Natural killer cell (primary cell): Measurements from ENCODE around the gene MAPKAP1. TPM values are rescaled to one million over a fixed set of nuclear protein-coding genes. Genes with fewer than 3 reads are reported as not detected.

Experiments used
- ATAC-seq, 3 donors: fragments of 150-1000 bp in 2 of 3; fragments of 200-7000 bp in 1 of 3; cut with Tn5 transposase; 1 replicate in 1 of 3; 2 replicates in 2 of 3; pipeline ENCODE4 v1.10.0; 2021; ENCODE audit warnings: mild to moderate bottlenecking in 2 of 3, moderate library complexity in 2 of 3
- DNase-seq, 2 donors: peaks; one replicate each; pipeline versions ENCODE4 v3.0.0 to v3.0.0-alpha.2; 2013 to 2021; ENCODE audit warnings: mixed read lengths in 1 of 2
- H3K27ac ChIP-seq: one replicate; pipeline ENCODE4 v1.5.1; 2013; ENCODE audit warnings: mild to moderate bottlenecking, low read length
- H3K27me3 ChIP-seq: one replicate; pipeline ENCODE4 v1.6.1; 2013; ENCODE audit warnings: low read length; ENCODE audit not compliant: control insufficient read depth, insufficient read depth
- H3K36me3 ChIP-seq: one replicate; pipeline ENCODE4 v1.6.1; 2013; ENCODE audit warnings: low read length; ENCODE audit not compliant: control insufficient read depth, insufficient read depth
- H3K4me1 ChIP-seq: one replicate; pipeline ENCODE4 v1.6.1; 2013; ENCODE audit warnings: low read length; ENCODE audit not compliant: control insufficient read depth, insufficient read depth
- H3K4me3 ChIP-seq: one replicate; pipeline ENCODE4 v1.5.1; 2013; ENCODE audit warnings: low read length
- H3K9me3 ChIP-seq: one replicate; pipeline ENCODE4 v1.6.1; 2013; ENCODE audit warnings: low read length; ENCODE audit not compliant: control insufficient read depth, insufficient read depth
- H3K27ac Mint-ChIP-seq, 2 donors: one replicate each; pipeline ENCODE4 v1.8.0; 2022; ENCODE audit warnings: mild to moderate bottlenecking in 2 of 2, mixed read lengths in 2 of 2, moderate library complexity in 1 of 2
- H3K27me3 Mint-ChIP-seq, 2 donors: one replicate each; pipeline ENCODE4 v1.8.0; 2022; ENCODE audit warnings: low read depth in 2 of 2, mixed read lengths in 2 of 2
- H3K36me3 Mint-ChIP-seq: one replicate; pipeline ENCODE4 v1.8.0; 2022; ENCODE audit warnings: mixed read lengths
- H3K4me1 Mint-ChIP-seq, 2 donors: one replicate each; pipeline ENCODE4 v1.8.0; 2022; ENCODE audit warnings: mixed read lengths in 2 of 2
- H3K4me3 Mint-ChIP-seq: one replicate; pipeline ENCODE4 v1.8.0; 2022; ENCODE audit warnings: mild to moderate bottlenecking, moderate library complexity, mixed read lengths
- H3K9me3 Mint-ChIP-seq, 2 donors: one replicate each; pipeline ENCODE4 v1.8.0; 2022; ENCODE audit warnings: mixed read lengths in 2 of 2
- CTCF ChIP-seq: fragments of 200-600 bp; IDR thresholded peaks from one replicate; pipeline ENCODE4 v1.8.0; 2022; ENCODE audit warnings: antibody characterized with exemption
- WGBS: methylation state at CpG from one replicate; pipeline ENCODE4 v1.1.7; 2013; ENCODE audit warnings: missing lambda C conversion rate; ENCODE audit not compliant: insufficient coverage; 5-methylcytosine and 5-hydroxymethylcytosine counted together
- intact Hi-C: fragments of 100-400 bp; cut with micrococcal nuclease; formaldehyde crosslinking; loops from one replicate; pipeline ENCODE4 v1.14.2; 2022
- total RNA-seq, 4 donors: library from RNA; stranded (reverse); fragments of 120-200 nt in 1 of 4; gene quantifications; one replicate each; pipeline versions ENCODE4 v1.2.3 to v1.2.4, GENCODE V29; 2013 to 2022

The MAPKAP1 gene
- total RNA-seq, 3 donors from 2014 or later (not counting 1 experiment from before 2014, with no cell fraction given): 51.1 to 73.0 (median 58.8) TPM

- no peak for ATAC-seq
- no peak for TF ChIP-seq CTCF
- no peak for DNase-seq
- Histone ChIP-seq H3K4me3 (no peak overlapping the region), H3K36me3 (no peaks in the 10 kb centered on the region), H3K4me1 (no peaks in the 10 kb centered on the region), H3K27me3 (no peaks in the 10 kb centered on the region), H3K27ac (no peak overlapping the region), H3K9me3 (no peaks in the 10 kb centered on the region)
- H3K4me1 Mint-ChIP-seq: no peaks in the 10 kb centered on the region
- no peaks in the 10 kb centered on the region for H3K9me3 Mint-ChIP-seq
- WGBS: 91% methylated on average over 18 of the region's 18 CpGs
- H3K36me3 Mint-ChIP-seq: no peaks in the 10 kb centered on the region
- intact Hi-C loops: no loop called here
- no peak overlapping the region for H3K27ac Mint-ChIP-seq
- H3K4me3 Mint-ChIP-seq: no peak overlapping the region
- no peaks in the 10 kb centered on the region for H3K27me3 Mint-ChIP-seq
These were observed 279.5 kb downstream of the MAPKAP1 start for GRCh38 chr9:125427556-125427955.

GRCh38 chr9:125426926-125427325 is 280.1 kb downstream of the MAPKAP1 start:
- H3K27me3 ChIP-seq: no peaks in the 10 kb centered on the region
- intact Hi-C loops: no loop called here
- no peak for TF ChIP-seq CTCF
- DNase-seq (no peak), ATAC-seq (no peak)
- H3K36me3 ChIP-seq: no peaks in the 10 kb centered on the region
- no peaks in the 10 kb centered on the region for H3K4me1 ChIP-seq
- no peak overlapping the region for H3K4me3 ChIP-seq
- no peak overlapping the region for H3K27ac Mint-ChIP-seq
- 90% methylated on average over 17 of the region's 17 CpGs for WGBS
- no peaks in the 10 kb centered on the region for H3K36me3 Mint-ChIP-seq
- no peaks in the 10 kb centered on the region for H3K9me3 Mint-ChIP-seq
- H3K27me3 Mint-ChIP-seq: no peaks in the 10 kb centered on the region
- no peak overlapping the region for H3K27ac ChIP-seq
- H3K4me1 Mint-ChIP-seq: no peaks in the 10 kb centered on the region
- H3K9me3 ChIP-seq: no peaks in the 10 kb centered on the region
- no peak overlapping the region for H3K4me3 Mint-ChIP-seq

GRCh38 chr9:125425901-125426515 is 281.0 kb downstream of the MAPKAP1 start:
- intact Hi-C loops: no loop called here
- H3K27ac ChIP-seq: no peak overlapping the region
- Mint-ChIP-seq H3K4me3 (no peak overlapping the region), H3K27me3 (no peaks in the 10 kb centered on the region), H3K4me1 (no peaks in the 10 kb centered on the region), H3K9me3 (no peaks in the 10 kb centered on the region), H3K36me3 (no peaks in the 10 kb centered on the region), H3K27ac (no peak overlapping the region)
- TF ChIP-seq CTCF: no peak
- H3K4me3 ChIP-seq: no peak overlapping the region
- no peaks in the 10 kb centered on the region for H3K4me1 ChIP-seq
- H3K27me3 ChIP-seq: no peaks in the 10 kb centered on the region
- no peak for ATAC-seq
- no peak for DNase-seq
- H3K9me3 ChIP-seq: no peaks in the 10 kb centered on the region
- H3K36me3 ChIP-seq: no peaks in the 10 kb centered on the region
- WGBS: 89% methylated on average over 14 of the region's 14 CpGs
